ENCODE measurements around the gene ABCC6.
"Not testable (repeated sequence)": the region's sequence is repeated elsewhere in the genome, so short reads cannot be mapped to it uniquely, and the experiment has no call there.

The ABCC6 gene

GRCh38 chr16:16158082-16158658 lies 65.1 kb downstream of the ABCC6 start:
- no peak for DNase-seq

DNA sequence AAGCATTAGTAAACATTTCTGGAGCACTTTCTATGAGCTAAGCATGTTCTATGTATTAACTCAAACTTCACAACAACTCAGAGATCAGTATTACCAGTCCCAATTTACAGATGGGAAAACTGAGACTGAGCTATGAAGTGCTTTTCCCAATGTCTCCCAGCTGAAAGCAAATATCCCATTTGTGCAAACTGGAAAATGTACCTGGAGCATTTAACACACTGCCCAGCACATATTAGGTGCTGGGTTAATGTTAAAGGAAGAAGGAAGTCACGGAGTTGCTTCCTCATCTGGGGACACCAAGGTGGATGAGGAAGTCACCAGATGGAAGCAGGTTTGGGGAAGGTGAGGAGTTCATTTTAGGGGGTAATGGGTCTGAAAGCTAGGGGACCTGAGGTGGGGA lies 66.1 kb downstream of the ABCC6 start:
- DNase-seq: no peak

DNA sequence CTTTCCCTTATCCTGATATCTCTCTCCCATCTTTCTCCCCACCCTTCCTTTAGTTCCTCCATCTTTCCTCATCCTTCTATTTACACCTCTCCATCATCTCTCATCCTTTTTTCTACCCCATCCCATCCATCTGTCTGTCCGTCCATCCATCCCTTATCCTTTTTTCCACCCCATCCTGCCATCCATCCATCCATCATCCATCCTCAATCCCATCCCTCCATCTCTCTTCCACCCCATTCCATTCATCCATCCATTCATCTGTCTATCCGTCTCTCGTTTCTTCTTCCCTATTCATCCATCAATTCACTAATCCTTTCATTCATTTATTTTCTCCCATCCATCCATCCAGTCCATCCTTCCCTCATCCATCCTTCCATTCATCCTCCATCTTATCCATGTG lies 68.1 kb downstream of the ABCC6 start:
- DNase-seq: no peak

- no peak for DNase-seq
Measured at GRCh38 chr16:16154281-16154951, 68.9 kb downstream of the ABCC6 start.

- DNase-seq: not testable (repeated sequence)
Measured at GRCh38 chr16:16153000-16153399, 70.3 kb downstream of the ABCC6 start.

DNA sequence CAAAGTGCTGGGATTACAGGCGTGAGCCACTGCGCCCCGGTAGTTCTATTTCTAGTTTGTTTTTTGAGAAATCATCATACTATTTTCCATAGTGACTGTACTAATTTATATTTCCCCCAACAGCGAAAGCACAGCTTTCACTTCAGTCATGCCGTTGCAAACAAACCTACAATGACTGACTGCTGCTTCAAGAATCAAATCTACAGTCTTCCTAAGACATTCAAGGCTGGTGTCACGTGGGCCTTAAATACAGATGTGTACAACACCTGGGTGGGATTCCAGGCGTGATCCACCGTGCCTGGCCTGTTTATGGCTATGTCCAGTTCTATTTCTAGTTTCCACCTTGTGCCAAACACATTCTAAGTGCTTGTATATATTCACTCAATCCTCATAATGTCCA lies 72.0 kb downstream of the ABCC6 start:
- DNase-seq: no peak

- no peak for DNase-seq
Measured at GRCh38 chr16:16150878-16151152, 72.5 kb downstream of the ABCC6 start.

DNA sequence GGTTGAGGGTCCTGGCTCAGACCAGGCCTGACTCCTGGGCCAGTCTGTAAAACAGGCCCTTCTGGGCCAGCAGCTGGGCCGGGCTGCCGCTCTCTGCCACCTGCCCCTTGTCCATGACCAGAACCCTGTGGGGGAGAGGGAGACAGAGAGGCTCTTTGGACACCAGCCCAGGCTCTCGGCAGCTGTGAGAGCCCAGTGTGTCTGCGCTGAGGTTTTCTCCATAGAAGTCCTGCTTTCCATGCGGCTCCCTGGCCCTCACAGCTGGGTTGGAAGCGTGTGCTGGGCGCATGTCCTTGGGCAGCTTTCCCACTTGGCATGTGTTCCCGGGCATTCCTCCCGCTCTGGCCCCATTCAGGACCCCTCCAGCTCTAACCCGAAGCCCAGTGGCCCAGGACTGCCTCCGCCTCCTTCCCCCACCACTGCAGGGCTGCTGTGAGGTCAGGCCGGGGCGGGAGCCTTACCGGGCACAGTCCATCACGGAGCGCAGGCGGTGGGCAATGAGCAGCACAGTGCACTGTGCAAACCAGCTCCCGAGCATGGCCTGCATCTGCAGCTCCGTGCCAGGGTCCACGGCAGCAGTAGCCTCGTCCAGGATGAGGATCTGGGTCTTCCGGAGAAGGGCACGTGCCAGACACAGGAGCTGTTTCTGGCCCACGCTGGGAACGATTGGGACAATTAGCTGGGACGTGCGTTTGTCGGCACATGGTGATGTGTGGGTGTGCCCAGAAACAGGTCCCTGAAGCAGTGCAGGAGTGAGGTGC lies 73.0 kb downstream of the ABCC6 start:
- no peak for DNase-seq

- no peak for DNase-seq
Measured at GRCh38 chr16:16149710-16150116, 73.6 kb downstream of the ABCC6 start.

DNA sequence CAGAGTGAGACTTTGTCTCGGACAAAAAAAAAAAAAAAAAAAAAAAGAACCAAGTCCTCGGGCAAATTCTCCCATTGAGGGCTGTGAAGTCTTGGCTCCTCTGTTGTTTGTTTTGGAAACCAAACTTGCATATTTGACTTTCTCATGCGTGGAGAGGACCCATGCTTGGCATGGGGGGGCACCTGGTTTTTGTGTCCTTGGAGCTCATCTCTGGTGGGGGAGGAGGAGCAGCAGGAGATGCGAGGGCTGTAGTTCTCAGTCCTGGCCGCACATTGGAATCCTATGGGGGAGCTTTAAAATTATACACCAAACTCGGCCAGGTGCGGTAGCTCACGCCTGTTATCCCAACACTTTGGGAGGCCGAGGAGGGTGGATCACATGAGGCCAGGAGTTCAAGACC lies 74.5 kb downstream of the ABCC6 start:
- DNase-seq: no peak

GRCh38 chr16:16148000-16148599 lies 75.2 kb downstream of the ABCC6 start:
- not testable (repeated sequence) for DNase-seq

- DNase-seq: no peak
Measured at GRCh38 chr16:16147316-16147999, 75.8 kb downstream of the ABCC6 start.

DNA sequence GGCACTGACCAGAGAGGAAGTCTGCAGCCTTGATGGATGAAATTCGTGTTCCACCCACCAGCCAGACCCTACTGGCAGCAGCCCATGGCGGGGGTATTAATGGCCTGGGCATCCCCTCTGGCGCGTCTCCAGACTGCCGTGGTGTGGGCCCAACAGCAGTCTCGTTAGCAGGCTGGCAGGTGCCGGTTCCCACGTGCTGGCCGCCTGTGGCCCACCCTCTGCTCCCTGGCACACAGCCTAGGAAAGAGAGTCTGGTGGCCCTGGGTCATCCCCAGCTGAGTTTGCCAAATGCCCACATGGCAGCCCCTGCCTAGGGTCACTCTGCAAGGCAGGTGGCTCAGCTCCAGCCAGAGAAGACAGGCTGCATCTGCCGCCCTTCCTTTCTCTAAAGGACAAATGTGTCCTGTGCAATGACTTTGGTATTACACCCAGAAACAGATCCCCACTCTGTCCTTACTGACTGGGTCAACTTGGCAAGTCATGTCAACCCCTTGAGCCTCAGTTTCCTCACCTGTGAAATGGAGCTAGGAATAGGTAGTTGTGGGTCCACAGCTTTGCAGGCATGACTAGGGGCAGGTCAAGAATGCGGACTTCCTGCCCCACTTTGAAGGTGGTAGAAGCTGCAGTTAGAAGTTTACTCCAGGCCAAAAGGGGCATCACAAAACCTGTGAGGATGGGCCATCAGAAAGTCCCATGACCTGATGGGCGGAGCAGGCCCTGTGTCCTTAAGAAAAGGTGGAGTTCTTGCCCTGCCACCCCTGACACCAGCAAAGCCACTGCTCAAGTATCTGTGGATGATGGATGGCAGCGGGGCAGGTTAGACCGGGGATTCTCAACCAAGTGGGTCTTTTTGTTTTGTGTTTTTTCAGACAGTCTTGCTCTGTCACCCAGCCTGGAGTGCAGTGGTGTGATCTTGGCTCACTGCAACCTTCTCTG lies 76.6 kb downstream of the ABCC6 start:
- DNase-seq: no peak

DNA sequence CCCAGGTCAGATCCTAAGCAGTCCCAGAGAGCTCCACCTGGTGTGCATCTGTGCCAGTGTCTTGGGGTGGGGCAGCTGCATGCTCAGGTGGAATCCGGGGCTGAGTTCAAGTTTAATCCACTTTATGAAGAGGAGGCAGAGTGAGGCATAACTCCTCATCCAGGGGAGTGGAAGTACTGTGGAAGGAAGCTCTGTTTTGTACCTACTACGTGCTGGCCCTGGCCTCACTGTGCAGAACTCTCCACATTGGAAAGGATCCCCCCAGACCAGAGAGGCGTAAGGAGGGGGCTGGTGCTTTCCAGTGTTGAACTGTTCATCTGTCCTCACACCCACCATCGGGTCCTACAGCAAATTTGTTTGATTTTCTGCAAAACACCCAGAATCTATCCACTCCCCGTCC lies 78.0 kb downstream of the ABCC6 start:
- DNase-seq: no peak

- no peak for DNase-seq
Measured at GRCh38 chr16:16144416-16144815, 78.9 kb downstream of the ABCC6 start.

DNA sequence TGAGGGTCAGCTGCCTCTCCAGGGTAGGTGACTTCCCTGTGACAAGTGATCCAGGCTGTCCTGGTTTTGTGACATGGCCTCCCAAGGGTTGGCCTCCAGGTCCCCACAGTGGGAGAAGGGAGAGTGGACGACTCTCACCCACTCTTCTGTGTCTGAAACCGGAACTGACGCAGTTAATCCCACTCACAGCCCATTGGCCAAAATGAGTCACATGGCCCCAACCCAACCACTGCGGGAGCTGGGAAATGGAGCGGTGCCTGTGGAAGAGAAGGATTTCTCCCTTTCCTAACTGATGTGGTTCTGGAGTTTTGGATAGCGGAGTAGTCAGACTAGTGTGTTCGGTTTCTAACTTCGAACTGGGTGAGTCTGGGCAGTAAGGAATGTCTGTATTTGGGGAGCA lies 79.4 kb downstream of the ABCC6 start:
- no peak for DNase-seq

DNA sequence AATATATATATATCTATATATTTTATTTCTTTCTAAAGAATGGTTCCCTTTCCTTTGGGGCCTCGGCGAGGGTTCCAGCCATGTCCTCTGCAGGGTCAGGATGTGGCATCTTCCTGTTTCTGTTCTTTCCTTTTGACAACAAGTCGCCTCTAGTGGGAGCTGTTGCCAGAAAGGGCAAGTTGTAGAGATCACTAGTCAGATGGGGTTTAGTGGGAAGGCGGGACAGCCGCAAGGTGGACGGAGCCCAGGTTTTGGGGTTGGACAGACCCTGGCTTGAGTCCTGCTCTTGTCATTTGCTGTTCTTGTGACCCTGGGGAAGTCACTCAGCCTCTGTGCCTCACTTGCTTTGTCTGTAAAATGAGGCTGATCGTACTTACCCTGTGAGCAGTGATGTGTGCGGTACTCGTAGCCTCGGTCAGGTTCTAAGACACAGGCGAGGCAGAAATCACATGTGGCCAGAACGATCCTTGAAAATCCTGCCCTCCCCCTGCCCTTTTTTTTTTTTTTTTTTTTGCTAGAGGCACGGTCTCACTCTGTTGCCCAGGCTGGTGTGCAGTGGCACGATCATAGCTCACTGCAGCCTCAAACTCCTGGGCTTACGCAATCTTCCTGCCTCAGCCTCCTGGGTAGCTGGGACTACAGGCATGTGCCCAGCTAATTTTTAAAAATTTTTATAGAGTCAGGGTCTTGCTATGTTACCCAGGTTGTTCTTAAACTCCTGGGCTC lies 80.1 kb downstream of the ABCC6 start:
- no peak for DNase-seq

- DNase-seq: no peak
Measured at GRCh38 chr16:16141784-16142396, 81.4 kb downstream of the ABCC6 start.

DNA sequence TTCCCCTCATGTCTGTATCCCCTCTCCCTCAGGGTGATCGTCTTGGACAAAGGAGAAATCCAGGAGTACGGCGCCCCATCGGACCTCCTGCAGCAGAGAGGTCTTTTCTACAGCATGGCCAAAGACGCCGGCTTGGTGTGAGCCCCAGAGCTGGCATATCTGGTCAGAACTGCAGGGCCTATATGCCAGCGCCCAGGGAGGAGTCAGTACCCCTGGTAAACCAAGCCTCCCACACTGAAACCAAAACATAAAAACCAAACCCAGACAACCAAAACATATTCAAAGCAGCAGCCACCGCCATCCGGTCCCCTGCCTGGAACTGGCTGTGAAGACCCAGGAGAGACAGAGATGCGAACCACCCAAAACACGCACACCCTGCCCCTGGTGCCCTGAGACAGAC lies 82.2 kb downstream of the ABCC6 start:
- no peak for DNase-seq

DNA sequence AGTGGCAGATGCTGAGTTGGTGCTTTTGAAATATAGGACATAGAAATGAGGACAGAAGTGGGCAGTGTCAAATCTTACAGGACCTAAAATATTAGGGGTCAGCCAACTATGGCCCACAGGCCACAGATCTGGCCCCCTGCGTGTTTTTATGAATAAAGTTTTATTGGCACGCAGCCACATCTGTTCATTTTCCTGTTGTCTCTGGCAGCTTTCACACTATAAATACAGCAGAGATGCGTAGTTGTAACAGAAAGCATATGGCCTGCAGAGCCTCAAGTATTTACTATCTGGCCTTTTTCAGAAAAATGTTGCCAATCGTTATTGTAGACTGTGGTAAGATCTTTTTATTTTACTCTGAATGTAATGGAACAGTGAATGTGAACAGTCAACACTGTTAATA lies 82.8 kb downstream of the ABCC6 start:
- DNase-seq: no peak

GRCh38 chr16:16139806-16140205 lies 83.5 kb downstream of the ABCC6 start:
- DNase-seq: no peak

All from activated T-cell treated with anti-CD3 and anti-CD28 coated beads for 4 hours (primary cell).